ENCODE data around the gene CA12.

DNA sequence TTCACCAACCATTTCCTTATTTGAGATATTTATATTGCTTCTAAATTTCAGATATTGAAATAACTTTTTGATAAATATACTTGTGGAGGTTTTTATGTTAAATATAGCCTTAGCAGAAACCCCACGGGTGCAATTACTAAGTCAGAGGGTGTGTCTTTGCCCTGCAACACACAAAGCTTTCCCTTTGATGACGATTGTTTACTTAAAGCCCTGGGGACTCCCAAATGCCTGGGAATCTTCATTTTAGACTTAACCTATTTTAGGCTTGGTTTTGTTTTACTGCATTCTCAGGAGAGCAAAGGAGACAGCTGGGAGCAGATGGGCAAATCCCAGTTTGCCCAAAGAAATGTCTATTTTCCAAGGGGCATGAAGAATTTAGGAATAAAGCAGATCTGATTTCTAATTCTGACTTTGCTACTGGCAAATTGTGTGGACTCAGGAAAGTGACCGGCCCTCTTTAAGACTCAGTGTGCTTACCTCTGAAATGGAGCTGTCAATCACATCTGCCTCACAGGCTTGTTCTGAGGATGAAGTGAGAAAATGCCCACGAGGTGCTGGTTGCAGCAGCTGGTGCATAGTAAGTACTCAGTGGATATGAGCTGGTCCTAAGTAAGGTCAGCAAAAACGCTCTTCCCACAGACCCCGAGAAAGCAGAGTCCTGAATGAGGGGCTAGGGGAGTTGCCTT lies 49.3 kb upstream of the CA12 start:
- TF ChIP-seq CTCF (IDR thresholded peaks at IDR 0.05; ENCODE audit: extremely low read depth in 1 of 2, insufficient read depth in 1 of 2, low read depth in 1 of 2, low read length in 2 of 2) (no peak), POLR2A (IDR thresholded peaks at IDR 0.05; ENCODE audit: low read depth, low read length) (no peak), POLR2AphosphoS5 (IDR thresholded peaks at IDR 0.05; ENCODE audit: insufficient read depth, low read depth, low read length) (no peak), JUN (IDR thresholded peaks at IDR 0.05; ENCODE audit: borderline replicate concordance, insufficient read depth, insufficient read length, low read depth) (no peak), MAX (IDR thresholded peaks at IDR 0.05; ENCODE audit: insufficient read depth, insufficient read length) (no peak), EZH2 (IDR thresholded peaks at IDR 0.05; ENCODE audit: borderline replicate concordance, low read depth, low read length, severe bottlenecking) (no peak)

All from endothelial cell of umbilical vein (primary cell).